Activated naive CD8-positive, alpha-beta T cell (primary cell): ENCODE data around the gene RAB7B.

Source experiments
- H3K27ac Mint-ChIP-seq: one replicate; pipeline ENCODE4 v1.8.0; 2021; ENCODE audit warnings: mixed read lengths
- H3K27me3 Mint-ChIP-seq: one replicate; pipeline ENCODE4 v1.8.0; 2021; ENCODE audit warnings: mixed read lengths
- H3K36me3 Mint-ChIP-seq: one replicate; pipeline ENCODE4 v1.8.0; 2021; ENCODE audit warnings: mixed read lengths
- H3K4me1 Mint-ChIP-seq: one replicate; pipeline ENCODE4 v1.8.0; 2021; ENCODE audit warnings: low read depth, mixed read lengths
- H3K4me3 Mint-ChIP-seq: one replicate; pipeline ENCODE4 v1.8.0; 2021; ENCODE audit warnings: mild to moderate bottlenecking, mixed read lengths
- H3K9me3 Mint-ChIP-seq: one replicate; pipeline ENCODE4 v1.8.0; 2021; ENCODE audit warnings: low read depth, mixed read lengths

The RAB7B gene

DNA sequence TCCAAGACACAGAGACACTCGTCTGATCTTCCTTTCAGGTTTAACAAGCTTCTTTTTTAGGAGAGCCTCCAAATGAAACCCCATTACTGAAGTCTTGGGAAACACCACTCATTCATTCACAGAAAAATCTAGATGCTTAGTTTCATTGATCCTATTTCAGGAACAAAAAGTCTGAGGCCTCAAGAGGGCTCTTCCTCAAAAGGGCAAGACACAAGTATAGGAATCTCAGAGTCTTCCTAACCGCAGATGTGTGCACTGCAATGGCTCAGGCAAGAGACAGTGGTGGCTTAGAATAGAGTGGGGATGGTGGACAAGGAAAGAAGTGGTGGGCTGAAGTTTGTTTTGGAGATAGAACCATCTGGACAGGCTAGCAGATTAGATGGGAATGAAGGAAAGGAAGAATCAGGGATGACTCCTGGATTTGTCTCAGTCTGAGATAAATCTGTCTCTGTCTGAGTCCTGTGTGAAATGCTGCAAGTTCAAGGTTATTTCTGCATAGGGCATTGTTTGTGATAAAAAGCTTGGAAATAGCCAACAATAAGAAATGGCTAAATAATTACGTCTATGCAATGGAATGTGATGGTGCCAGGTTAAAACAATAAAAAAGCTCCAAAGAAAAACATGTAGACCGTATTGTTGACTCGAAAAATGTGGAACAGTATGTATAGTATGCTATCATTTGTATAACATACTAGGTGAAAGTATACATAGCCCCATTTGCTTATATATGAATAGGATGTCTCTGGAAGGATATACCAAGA is 29.4 kb upstream of the RAB7B start:
- Mint-ChIP-seq H3K36me3 (no peaks in the 10 kb centered on the region), H3K27me3 (peaks cover 6% of the 10 kb centered on the region), H3K4me1 (peaks cover 9% of the 10 kb centered on the region)

DNA sequence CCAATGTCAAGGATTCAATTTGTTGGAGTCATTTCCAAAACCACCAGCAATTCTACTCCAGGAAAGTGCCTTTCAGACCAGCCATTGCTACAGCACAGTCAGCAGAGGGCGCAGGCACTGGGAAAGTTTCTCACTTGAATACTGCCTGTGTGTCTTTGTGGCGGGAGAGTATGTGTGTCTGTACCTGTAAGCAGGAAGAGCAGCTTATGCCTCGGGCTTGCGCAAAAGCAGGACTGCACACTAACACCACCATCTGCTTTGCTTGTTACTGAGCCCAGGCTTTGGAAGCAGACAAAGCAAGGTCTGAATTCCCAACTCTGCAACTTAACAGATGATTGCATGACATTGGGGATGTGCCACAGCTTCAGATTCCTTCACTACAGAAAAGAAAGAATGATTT is 27.5 kb upstream of the RAB7B start:
- Mint-ChIP-seq H3K36me3 (peaks cover 2% of the 10 kb centered on the region), H3K9me3 (no peaks in the 10 kb centered on the region), H3K27me3 (peaks cover 9% of the 10 kb centered on the region), H3K4me1 (peaks cover 9% of the 10 kb centered on the region), H3K27ac (no peak overlapping the region), H3K4me3 (no peak overlapping the region)

More for the DNA sequence above, 29.4 kb upstream of the RAB7B start:
- Mint-ChIP-seq H3K9me3 (no peaks in the 10 kb centered on the region), H3K4me3 (no peak overlapping the region), H3K27ac (no peak overlapping the region)

DNA sequence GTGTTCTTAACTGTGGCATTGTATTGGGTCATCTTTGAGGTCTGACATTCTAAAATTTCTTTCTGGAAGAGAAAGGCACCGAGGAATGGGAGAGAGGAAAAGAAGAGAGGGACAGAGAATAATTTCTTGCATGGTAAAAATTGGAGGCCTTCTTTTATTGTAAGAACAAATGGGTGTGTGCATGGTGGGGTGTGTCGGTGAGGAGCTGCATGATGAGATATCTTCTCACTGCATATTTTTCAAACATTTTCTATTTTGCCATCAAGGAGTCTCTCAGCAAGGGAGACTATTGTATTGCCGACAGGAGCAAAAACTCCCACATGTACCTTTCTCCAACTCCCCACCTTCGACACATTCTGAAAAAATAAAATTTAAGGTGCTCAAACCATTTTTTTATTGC is 27.0 kb upstream of the RAB7B start:
- Mint-ChIP-seq H3K9me3 (no peaks in the 10 kb centered on the region), H3K4me3 (no peak overlapping the region), H3K4me1 (peaks cover 9% of the 10 kb centered on the region), H3K27me3 (peaks cover 9% of the 10 kb centered on the region), H3K36me3 (peaks cover 2% of the 10 kb centered on the region), H3K27ac (no peak overlapping the region)

DNA sequence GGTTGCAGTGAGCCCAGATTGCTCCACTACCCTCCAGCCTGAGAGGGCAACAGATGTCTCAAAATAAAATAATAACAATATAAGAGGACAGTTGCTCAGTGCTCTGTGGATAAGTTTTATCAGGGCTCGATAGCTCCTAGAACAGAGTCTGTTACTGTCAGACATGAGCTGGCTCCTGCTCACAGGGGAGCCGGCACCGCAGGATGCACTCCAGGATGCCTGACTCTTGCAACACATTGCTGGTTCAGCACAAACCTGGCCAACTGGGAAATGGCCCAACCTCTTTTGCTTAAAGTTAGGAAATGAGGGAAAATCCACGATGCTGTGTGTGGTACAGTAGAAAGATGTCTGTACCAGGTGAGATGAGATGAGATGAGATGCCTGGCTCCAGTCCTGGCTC is 26.3 kb upstream of the RAB7B start:
- peaks cover 2% of the 10 kb centered on the region for H3K36me3 Mint-ChIP-seq
- H3K27me3 Mint-ChIP-seq = peaks cover 9% of the 10 kb centered on the region
- H3K9me3 Mint-ChIP-seq = no peaks in the 10 kb centered on the region
- H3K27ac Mint-ChIP-seq = no peak overlapping the region
- peaks cover 4% of the 10 kb centered on the region for H3K4me1 Mint-ChIP-seq
- no peak overlapping the region for H3K4me3 Mint-ChIP-seq

DNA sequence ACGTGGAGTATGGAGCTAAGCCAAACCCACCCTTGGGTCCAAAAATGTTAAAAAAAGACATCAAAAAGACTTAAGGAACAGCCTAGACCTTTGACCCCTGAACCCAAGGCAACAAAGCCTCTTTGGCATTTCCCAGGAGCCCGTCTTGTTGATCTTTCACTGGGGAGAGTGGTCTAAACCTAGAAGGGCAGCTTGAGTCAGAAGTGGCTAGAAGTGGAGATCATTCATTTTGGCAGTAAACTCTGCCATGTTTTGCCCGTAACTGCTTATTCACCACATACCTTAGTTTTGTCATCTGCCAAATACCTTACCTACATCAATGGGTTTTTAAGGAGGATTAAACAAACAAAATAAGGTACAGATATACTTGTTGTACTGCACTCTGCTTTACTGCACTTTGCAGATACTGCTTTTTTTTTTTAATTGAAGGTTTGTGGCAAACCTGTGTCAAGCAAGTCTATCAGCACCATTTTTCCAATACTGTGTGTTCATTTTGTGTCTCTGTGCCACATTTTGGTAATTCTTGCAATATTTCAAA is 22.2 kb upstream of the RAB7B start:
- Mint-ChIP-seq H3K27me3 (peaks cover 7% of the 10 kb centered on the region), H3K4me3 (no peak overlapping the region), H3K36me3 (peaks cover 2% of the 10 kb centered on the region), H3K4me1 (no peaks in the 10 kb centered on the region), H3K27ac (no peak overlapping the region), H3K9me3 (no peaks in the 10 kb centered on the region)

DNA sequence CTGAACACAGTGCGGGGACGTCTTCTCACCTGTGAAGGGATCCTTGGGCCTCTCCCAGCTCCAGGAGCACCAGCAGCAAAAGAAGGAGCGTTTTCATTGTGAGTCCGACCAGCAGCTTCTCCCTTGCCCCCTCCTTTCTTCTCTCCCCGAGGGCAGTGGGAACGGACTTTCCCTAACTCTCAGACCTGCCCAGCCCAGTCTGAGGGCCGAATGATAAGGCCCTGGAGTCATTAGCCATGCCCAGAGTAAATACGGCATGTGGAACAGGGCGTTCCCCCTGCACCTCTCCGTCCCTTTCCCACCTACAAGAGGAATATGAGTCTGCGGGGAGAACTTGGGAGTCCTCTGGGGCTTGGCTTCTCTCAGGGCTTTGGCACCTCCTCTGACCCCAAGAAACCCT is 20.5 kb upstream of the RAB7B start, which contains the start of gene CTSE:
CTSE (minus strand) TSS at position 201 of the 400 bp plus-strand sequence; CDS start at position 97, 104 bp downstream.
- H3K27me3 Mint-ChIP-seq = peaks cover 5% of the 10 kb centered on the region
- H3K27ac Mint-ChIP-seq = no peak within 1 kb of the TSS
- no peaks in the 10 kb centered on the region for H3K9me3 Mint-ChIP-seq
- no peaks in the 10 kb centered on the region for H3K4me1 Mint-ChIP-seq
- H3K36me3 Mint-ChIP-seq = peaks cover 2% of the 10 kb centered on the region
- H3K4me3 Mint-ChIP-seq = no peak within 1 kb of the TSS

DNA sequence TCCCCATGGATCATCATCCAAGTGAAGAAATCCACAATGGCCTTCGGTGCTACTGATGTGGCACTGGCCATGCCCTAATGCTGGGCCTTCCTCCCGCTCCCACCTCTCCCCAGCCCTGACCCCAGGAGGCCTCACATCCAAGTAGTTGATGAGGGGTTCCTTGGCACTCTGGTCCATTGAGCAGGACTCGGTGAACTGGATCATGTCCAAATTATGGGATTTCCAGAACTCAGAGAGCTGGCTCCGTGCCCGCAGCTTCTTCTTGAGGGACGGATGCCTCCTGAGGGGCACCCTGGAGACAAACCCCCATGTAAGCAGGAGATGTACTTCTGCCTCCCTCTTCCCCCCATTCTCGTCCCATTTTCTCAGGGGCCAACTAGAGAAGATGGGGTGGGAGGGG is 19.6 kb upstream of the RAB7B start:
- no peaks in the 10 kb centered on the region for H3K4me1 Mint-ChIP-seq

DNA sequence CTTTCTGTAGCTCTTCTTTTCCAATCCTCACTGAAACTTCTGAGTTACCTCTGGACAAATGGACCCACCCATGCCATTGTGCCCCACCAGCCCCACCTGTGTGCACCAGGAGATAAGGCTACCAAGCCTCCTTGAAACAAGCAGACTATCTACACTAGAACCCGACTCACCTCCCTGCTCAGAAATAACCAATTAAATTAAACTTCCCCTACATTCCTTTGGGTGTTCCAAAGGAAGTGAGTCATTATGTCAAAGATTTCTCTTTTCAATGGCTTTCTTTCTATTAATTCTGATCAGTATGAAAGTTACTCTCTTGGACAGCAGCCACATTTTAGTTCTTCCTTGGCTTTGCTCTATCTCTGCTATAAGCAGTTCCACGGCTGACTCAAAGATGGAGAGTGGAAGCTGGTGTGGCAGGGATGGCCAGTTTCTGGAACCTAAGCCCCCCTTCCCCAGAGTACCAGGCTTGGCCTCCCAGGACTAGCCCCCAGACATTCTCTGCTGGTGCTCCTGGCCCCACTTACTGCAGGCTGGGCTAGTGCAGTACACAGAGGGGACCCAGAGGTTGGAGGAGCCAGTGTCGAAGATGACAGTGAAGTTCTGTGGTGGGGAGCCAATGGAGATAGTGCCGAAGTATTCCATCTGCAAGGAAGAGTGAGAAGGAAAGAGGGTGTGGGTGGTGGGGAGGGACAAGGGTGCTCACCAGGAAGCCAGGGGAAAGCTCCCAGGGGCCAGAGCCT is 18.6 kb upstream of the RAB7B start:
- peaks cover 4% of the 10 kb centered on the region for H3K9me3 Mint-ChIP-seq
- no peaks in the 10 kb centered on the region for H3K4me1 Mint-ChIP-seq
- H3K36me3 Mint-ChIP-seq = no peaks in the 10 kb centered on the region
- H3K27me3 Mint-ChIP-seq = peaks cover 2% of the 10 kb centered on the region
- H3K4me3 Mint-ChIP-seq = no peak overlapping the region
- H3K27ac Mint-ChIP-seq = no peak overlapping the region

More for the DNA sequence above, 19.6 kb upstream of the RAB7B start:
- peaks cover 2% of the 10 kb centered on the region for H3K9me3 Mint-ChIP-seq
- no peak overlapping the region for H3K4me3 Mint-ChIP-seq
- H3K27me3 Mint-ChIP-seq = peaks cover 4% of the 10 kb centered on the region
- H3K36me3 Mint-ChIP-seq = peaks cover 2% of the 10 kb centered on the region
- no peak overlapping the region for H3K27ac Mint-ChIP-seq

DNA sequence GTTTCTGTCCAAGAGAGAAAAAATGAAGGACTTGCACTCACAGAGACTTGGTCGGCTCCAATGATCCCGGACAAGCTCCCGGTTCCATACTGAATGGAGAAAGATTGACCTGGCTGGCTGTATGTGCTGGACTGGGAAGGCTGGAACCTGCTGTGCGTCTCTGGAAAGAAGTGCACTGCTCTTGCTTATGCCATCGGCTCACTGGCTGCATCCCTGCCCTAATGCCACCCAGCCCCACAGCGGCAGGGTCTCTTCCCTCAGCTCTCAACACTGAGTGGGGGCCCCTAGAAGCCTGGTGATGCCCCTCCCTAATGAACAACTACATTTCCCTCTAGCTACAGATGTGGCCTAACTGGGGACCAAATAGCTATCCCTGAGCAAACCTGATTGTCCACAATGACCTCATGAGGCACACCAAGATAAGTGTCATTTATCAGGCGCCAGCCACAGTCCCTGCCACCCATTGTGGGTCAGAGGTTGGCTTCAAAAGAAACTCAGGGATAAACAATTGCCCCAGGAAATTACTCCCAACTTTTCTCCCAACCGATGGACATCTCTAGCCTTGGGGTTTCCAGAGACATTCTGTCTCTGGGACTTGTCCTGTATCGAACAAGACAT is 17.9 kb upstream of the RAB7B start:
- Mint-ChIP-seq H3K4me3 (no peak overlapping the region), H3K27ac (no peak overlapping the region), H3K36me3 (no peaks in the 10 kb centered on the region), H3K9me3 (peaks cover 4% of the 10 kb centered on the region), H3K27me3 (peaks cover 2% of the 10 kb centered on the region), H3K4me1 (no peaks in the 10 kb centered on the region)

DNA sequence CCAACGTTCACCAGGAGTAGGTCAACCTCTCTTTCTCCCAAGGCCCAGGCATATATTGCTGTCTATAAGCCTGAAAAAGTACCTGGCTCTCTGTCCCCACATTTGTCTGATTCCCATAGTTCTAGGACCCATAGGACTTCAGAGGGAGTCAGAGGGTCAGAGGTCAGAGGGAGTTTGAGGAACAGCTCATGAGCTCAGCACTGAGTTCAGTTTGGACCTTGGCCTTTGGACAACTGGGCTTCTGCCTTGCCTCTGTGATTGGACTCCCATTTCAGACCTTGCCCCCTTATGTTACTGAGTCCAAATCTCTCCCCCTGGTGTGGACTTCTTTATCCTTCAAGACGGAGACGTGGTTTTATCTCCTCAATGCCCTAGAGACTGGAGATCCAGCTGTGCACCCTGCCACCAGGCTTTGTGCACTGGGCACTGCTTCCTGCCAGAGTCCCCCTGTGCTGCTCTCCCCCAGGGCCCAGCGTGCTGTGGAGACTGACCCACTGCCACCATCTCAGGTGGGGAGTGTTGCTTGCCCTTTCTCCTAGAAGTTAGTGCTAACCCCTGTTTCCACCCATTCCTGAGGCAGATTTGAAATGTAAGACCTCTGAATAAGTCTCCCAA is 17.3 kb upstream of the RAB7B start:
- H3K4me1 Mint-ChIP-seq = no peaks in the 10 kb centered on the region
- peaks cover 4% of the 10 kb centered on the region for H3K9me3 Mint-ChIP-seq
- H3K27me3 Mint-ChIP-seq = peaks cover 2% of the 10 kb centered on the region
- H3K36me3 Mint-ChIP-seq = no peaks in the 10 kb centered on the region
- no peak overlapping the region for H3K27ac Mint-ChIP-seq
- H3K4me3 Mint-ChIP-seq = no peak overlapping the region

DNA sequence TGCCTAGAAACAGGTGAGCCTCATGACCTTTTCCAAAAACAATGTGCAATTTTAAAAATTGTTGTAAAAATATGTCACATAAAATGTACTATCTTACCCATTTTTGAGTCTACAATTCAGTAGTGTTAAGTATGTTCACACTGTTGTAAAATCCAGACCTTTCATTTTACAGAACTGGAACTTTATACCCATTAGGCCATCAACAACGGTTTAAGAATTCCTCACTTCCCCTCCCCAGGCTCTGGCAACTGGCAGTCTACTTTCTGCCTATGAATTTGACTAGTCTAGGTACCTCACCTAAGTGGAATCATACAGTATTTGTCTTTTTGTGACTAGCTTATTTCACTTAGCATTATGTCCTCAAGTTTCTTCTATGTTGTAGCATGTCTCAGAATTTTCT is 11.9 kb upstream of the RAB7B start:
- no peak overlapping the region for H3K27ac Mint-ChIP-seq
- no peaks in the 10 kb centered on the region for H3K27me3 Mint-ChIP-seq
- peaks cover 4% of the 10 kb centered on the region for H3K9me3 Mint-ChIP-seq

DNA sequence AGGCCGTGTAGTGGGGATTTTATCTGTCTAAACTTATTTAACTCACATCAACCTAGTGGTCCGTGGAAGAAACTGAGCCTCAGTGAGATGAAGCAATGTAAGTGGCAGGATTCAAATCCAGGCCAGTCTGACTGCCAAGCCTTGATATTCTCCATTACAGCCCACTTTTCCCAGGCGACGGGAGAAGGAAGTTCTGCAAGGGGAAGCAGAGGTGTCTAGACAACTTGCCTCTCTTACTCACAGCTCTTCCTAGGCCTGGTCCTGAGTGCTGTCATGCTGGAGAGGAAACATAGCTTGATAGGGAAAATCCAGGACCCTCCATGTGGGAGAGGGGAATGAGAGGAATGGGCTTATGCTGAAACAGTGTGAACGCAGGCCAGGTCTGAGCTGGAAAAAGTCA is 11.4 kb upstream of the RAB7B start:
- peaks cover 27% of the 10 kb centered on the region for H3K4me1 Mint-ChIP-seq
- H3K27ac Mint-ChIP-seq = no peak overlapping the region

More for the DNA sequence above, 11.9 kb upstream of the RAB7B start:
- no peak overlapping the region for H3K4me3 Mint-ChIP-seq
- H3K4me1 Mint-ChIP-seq = peaks cover 27% of the 10 kb centered on the region
- no peaks in the 10 kb centered on the region for H3K36me3 Mint-ChIP-seq

DNA sequence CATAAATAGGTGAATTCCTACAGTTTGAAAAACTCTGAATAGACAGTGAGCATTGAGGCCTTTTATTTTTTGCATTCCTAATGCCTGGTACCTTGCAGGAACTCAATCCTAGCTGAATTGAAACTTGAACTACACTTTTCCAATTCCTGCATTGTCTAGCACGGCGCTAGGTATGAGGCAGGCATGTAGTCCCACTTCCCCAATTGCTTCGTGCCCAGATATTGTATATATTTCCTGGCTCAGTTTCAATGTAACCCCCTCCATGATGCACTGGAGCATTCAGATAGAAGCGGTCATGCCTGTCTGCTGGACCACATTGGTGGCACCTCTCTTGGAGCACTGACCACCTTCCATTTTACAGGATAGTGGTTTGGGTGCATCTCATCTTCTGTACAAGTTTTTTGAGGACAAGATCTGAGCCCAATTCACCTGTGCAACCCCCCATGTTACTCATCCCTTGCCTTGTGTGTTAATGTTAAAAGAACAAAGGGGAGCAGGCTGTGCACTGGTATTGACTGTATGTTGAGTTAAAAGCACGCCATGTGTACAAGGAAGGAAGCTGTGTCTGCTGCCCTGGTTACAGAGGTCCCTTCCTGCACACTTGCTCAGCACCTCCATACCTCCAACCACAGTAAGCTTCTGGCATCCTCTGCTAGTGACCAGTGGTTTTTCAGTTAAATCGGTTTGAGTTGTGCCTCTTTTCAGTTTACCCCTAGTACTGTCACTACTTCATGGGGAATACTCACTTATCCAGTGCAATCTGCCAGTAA is 10.0 kb upstream of the RAB7B start:
- Mint-ChIP-seq H3K4me1 (peaks cover 27% of the 10 kb centered on the region), H3K4me3 (no peak overlapping the region), H3K9me3 (peaks cover 4% of the 10 kb centered on the region), H3K36me3 (no peaks in the 10 kb centered on the region), H3K27me3 (no peaks in the 10 kb centered on the region), H3K27ac (peak overlapping the region; percentile 5)

More for the DNA sequence above, 11.4 kb upstream of the RAB7B start:
- Mint-ChIP-seq H3K27me3 (no peaks in the 10 kb centered on the region), H3K36me3 (no peaks in the 10 kb centered on the region), H3K4me3 (no peak overlapping the region), H3K9me3 (peaks cover 4% of the 10 kb centered on the region)
